ENCODE data around the gene GATD1. TPM values are rescaled to one million over a fixed set of nuclear protein-coding genes. Genes with fewer than 3 reads are reported as not detected.
A peak's percentile ranks its signal among the peaks of the same experiment; 100 is the strongest.

Gene GATD1
- total RNA-seq, 1 experiment from 2014 or later = 88.7 TPM

DNA sequence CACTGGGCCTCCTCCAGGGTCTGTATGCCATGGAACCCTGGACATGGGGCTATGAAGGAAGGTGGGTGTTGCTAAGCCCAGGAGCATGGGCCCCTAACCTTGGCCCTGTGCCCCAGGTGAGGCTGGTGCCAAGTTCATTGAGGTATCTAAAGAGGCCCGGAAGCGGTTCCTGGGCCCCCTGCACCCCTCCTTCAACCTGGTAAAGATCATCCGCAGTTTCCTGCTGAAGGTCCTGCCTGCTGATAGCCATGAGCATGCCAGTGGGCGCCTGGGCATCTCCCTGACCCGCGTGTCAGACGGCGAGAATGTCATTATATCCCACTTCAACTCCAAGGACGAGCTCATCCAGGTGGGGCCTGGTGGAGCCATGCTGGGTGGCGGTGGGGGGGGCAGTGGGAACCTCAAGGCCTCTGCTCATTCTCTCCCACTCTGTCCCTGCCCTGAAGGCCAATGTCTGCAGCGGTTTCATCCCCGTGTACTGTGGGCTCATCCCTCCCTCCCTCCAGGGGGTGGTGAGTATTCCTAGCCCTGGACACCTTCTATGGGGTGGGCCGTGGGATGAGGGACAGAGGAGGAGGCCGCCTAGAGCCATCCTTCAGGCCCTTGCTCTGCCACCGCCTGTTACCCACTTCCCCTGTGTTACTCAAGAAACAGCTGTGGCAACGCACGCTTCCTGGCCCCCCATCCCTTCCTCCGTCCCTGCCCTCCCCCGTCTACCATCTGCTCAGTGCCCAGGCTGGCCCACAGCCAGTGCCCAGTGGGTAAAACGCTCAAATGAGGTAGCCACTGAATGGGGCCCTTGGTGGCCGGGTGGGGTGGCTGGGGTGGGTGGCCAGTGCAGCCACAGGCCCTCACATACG lies 44.5 kb upstream of the GATD1 start:
- H3K27me3 ChIP-seq (ENCODE audit: insufficient read depth, low read length) = no peaks in the 10 kb centered on the region
- CTCF ChIA-PET = no interaction called here
- intact Hi-C loops (cut with micrococcal nuclease) = no loop called here
- no peaks in the 10 kb centered on the region for H4K20me1 ChIP-seq (ENCODE audit: insufficient read depth)
- H3K9me3 ChIP-seq (ENCODE audit: control insufficient read depth in 1 of 2, insufficient read depth in 1 of 2, low read depth in 1 of 2, low read length in 2 of 2) = no peaks in the 10 kb centered on the region
- ATAC-seq (no peak), DNase-seq (ENCODE audit: low read depth, low spot score) (no peak)
- TF ChIP-seq YY1 (IDR thresholded peaks at IDR 0.05; ENCODE audit: extremely low read depth, insufficient replicate concordance, low read depth, low read length) (no peak), ZBTB33 (IDR thresholded peaks at IDR 0.05; ENCODE audit: extremely low read depth, insufficient replicate concordance, low read length) (no peak), CTCF (IDR thresholded peaks at IDR 0.05 in 2 of 3, conservative IDR thresholded peaks at IDR 0.05 in 1 of 3; ENCODE audit: borderline replicate concordance in 1 of 3, insufficient read depth in 1 of 3, low read depth in 2 of 3, low read length in 2 of 3) (no peak), ZNF274 (IDR thresholded peaks at IDR 0.05; ENCODE audit: low read depth, low read length) (no peak), EZH2phosphoT487 (IDR thresholded peaks at IDR 0.05; ENCODE audit: borderline replicate concordance) (no peak), TCF7L2 (IDR thresholded peaks at IDR 0.05; ENCODE audit: borderline replicate concordance, extremely low read depth, insufficient read depth, insufficient read length) (no peak), SRF (IDR thresholded peaks at IDR 0.05; ENCODE audit: low read depth) (no peak), ATF3 (IDR thresholded peaks at IDR 0.05) (no peak), CEBPB (IDR thresholded peaks at IDR 0.05; ENCODE audit: low read depth) (no peak), EZH2 (IDR thresholded peaks at IDR 0.05) (no peak), ELF1 (IDR thresholded peaks at IDR 0.05; ENCODE audit: borderline replicate concordance, low read depth) (no peak)
- TF ChIP-seq, protein P1, sequence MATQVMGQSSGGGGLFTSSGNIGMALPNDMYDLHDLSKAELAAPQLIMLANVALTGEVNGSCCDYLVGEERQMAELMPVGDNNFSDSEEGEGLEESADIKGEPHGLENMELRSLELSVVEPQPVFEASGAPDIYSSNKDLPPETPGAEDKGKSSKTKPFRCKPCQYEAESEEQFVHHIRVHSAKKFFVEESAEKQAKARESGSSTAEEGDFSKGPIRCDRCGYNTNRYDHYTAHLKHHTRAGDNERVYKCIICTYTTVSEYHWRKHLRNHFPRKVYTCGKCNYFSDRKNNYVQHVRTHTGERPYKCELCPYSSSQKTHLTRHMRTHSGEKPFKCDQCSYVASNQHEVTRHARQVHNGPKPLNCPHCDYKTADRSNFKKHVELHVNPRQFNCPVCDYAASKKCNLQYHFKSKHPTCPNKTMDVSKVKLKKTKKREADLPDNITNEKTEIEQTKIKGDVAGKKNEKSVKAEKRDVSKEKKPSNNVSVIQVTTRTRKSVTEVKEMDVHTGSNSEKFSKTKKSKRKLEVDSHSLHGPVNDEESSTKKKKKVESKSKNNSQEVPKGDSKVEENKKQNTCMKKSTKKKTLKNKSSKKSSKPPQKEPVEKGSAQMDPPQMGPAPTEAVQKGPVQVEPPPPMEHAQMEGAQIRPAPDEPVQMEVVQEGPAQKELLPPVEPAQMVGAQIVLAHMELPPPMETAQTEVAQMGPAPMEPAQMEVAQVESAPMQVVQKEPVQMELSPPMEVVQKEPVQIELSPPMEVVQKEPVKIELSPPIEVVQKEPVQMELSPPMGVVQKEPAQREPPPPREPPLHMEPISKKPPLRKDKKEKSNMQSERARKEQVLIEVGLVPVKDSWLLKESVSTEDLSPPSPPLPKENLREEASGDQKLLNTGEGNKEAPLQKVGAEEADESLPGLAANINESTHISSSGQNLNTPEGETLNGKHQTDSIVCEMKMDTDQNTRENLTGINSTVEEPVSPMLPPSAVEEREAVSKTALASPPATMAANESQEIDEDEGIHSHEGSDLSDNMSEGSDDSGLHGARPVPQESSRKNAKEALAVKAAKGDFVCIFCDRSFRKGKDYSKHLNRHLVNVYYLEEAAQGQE (IDR thresholded peaks at IDR 0.05; ENCODE audit: low read depth) = no peak
- TF ChIP-seq, protein P2, sequence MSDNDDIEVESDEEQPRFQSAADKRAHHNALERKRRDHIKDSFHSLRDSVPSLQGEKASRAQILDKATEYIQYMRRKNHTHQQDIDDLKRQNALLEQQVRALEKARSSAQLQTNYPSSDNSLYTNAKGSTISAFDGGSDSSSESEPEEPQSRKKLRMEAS (IDR thresholded peaks at IDR 0.05) = no peak
- BruUV-seq (replicated peaks) = no TSS peak
- H3K27ac ChIP-seq (ENCODE audit: low read depth, low read length) = peak overlapping the region; percentile 44
- peaks cover 35 to 50% of the 10 kb centered on the region in 2 experiments for H3K4me1 ChIP-seq (ENCODE audit: control insufficient read depth in 1 of 2, insufficient read depth in 2 of 2, low read length in 2 of 2)
- H3K36me3 ChIP-seq (ENCODE audit: control insufficient read depth in 1 of 2, insufficient read depth in 2 of 2, low read length in 2 of 2) = no peaks in the 10 kb centered on the region
- no peaks in the 10 kb centered on the region for H3K9me2 ChIP-seq (ENCODE audit: insufficient read depth)
- H3K4me2 ChIP-seq (ENCODE audit: low read length) = peak overlapping the region; percentile 81
- H3K4me3 ChIP-seq (replicated peaks in 1 of 2; ENCODE audit: low read depth in 1 of 2, low read length in 2 of 2) = peak overlapping the region in 1 of 2 experiments; percentile 77; a peak in 1 of 4 replicates
- RAD21 ChIA-PET (ENCODE audit: low non-redundant PET in 1 of 2, low total read pairs in 2 of 2, uncharacterized antibody in 2 of 2, unreplicated experiment in 2 of 2) = no interaction called here
- peaks cover 22% of the 10 kb centered on the region for H3K79me2 ChIP-seq (ENCODE audit: insufficient read depth, low read length)
- no peak overlapping the region for H2AFZ ChIP-seq (ENCODE audit: low read depth, low read length, poor library complexity, severe bottlenecking)
- POLR2A ChIA-PET = interaction anchor here (0.7 to 1.6 kb wide), 4 partner anchors 11 to 16 kb away, joined by 3 to 9 read pairs (median 4); partner anchors contain the start of genes CD151 and RPLP2
- H3K9ac ChIP-seq (ENCODE audit: low read length) = peak overlapping the region; percentile 90
